ENCODE measurements around the gene TNFRSF11A. TPM values are rescaled to one million over a fixed set of nuclear protein-coding genes. Genes with fewer than 3 reads are reported as not detected.

TNFRSF11A gene
- total RNA-seq, 1 donor from 2014 or later = 3.9 TPM

DNA sequence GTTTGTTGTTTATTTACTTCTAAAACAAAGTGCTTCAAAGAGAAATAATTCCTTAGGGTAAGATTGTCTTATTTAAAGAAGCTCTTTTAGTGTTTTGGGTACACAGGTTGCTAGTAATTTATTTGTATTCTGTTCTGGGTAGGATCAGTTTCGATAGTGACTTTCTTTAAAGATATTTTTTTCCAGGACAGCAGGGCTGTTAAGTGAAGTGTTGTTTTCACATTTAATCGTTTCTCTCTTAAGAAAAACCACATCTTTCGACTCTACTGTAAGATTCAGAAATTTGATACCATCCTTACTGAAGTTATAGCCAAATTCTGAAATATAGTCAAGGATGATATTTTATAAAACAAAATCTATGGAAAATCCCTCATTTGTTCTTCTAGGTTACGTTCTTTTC is 17.8 kb downstream of the TNFRSF11A start:
- H3K4me3 ChIP-seq = no peak overlapping the region
- DNase-seq (ENCODE audit: extremely low spot score in 2 of 2) = no peak
- H3K4me1 ChIP-seq = no peaks in the 10 kb centered on the region
- no peak overlapping the region for H3K27ac ChIP-seq
- H3K9me3 ChIP-seq = no peaks in the 10 kb centered on the region
- TF ChIP-seq, protein P1, sequence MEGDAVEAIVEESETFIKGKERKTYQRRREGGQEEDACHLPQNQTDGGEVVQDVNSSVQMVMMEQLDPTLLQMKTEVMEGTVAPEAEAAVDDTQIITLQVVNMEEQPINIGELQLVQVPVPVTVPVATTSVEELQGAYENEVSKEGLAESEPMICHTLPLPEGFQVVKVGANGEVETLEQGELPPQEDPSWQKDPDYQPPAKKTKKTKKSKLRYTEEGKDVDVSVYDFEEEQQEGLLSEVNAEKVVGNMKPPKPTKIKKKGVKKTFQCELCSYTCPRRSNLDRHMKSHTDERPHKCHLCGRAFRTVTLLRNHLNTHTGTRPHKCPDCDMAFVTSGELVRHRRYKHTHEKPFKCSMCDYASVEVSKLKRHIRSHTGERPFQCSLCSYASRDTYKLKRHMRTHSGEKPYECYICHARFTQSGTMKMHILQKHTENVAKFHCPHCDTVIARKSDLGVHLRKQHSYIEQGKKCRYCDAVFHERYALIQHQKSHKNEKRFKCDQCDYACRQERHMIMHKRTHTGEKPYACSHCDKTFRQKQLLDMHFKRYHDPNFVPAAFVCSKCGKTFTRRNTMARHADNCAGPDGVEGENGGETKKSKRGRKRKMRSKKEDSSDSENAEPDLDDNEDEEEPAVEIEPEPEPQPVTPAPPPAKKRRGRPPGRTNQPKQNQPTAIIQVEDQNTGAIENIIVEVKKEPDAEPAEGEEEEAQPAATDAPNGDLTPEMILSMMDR (IDR thresholded peaks at IDR 0.05) = no peak
- no peak for TF ChIP-seq POLR2A (IDR thresholded peaks at IDR 0.05)
- no peak for TF ChIP-seq POLR2AphosphoS5 (IDR thresholded peaks at IDR 0.05; ENCODE audit: insufficient read depth in 1 of 2, low read depth in 1 of 2)
- H3K36me3 ChIP-seq = no peaks in the 10 kb centered on the region
- no peaks in the 10 kb centered on the region for H3K27me3 ChIP-seq
- intact Hi-C loops (cut with DNase I) = no loop called here

DNA sequence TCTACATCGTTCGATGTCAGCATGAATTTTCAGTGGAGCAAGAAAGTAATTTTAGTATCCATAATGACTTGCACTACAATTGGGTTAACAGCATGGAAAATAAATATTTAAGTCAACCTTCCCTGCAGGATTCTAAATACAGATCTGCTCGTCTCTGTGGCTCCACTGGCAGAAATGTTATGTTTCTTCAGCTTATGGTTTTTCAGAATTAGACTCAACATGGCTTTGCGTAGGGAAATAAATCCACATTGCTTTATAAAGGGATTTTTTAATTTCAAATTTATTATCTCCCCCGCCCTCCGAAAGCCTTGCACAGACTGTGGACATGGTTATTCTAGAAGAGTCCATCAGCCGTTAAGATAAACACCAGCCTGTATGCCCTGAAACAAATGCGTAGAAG is 18.2 kb downstream of the TNFRSF11A start:
- intact Hi-C loops (cut with DNase I) = no loop called here
- no peak overlapping the region for H3K4me3 ChIP-seq

DNA sequence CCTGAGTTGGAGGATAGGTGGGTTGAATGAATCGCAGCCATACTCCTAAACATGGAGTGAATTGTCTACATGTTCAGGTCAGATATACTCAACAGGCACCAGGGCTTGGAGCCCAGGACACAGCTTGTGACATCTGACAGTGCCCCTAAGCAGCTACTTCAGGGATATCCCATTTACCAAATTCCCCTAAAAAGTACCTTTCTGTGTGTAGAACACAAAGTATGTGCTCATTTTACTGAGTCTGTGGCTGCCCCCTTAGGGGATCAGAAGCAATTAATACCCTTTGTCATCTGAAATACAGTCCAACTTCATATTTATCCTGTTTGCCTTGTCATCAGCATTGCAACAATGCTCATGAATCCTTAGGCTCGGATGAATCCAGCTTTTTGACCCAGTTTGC is 20.8 kb downstream of the TNFRSF11A start:
- Histone ChIP-seq H3K4me3 (no peak overlapping the region), H3K36me3 (no peaks in the 10 kb centered on the region), H3K4me1 (no peaks in the 10 kb centered on the region), H3K27ac (no peak overlapping the region), H3K27me3 (no peaks in the 10 kb centered on the region), H3K9me3 (no peaks in the 10 kb centered on the region)
- DNase-seq (ENCODE audit: extremely low spot score in 2 of 2) = no peak
- TF ChIP-seq POLR2A (IDR thresholded peaks at IDR 0.05) = no peak
- TF ChIP-seq, protein P1 (IDR thresholded peaks at IDR 0.05) = no peak
- no peak for TF ChIP-seq POLR2AphosphoS5 (IDR thresholded peaks at IDR 0.05; ENCODE audit: insufficient read depth in 1 of 2, low read depth in 1 of 2)
- intact Hi-C loops (cut with DNase I) = no loop called here

More for the DNA sequence above, 18.2 kb downstream of the TNFRSF11A start:
- Histone ChIP-seq H3K9me3 (no peaks in the 10 kb centered on the region), H3K27me3 (no peaks in the 10 kb centered on the region), H3K27ac (no peak overlapping the region), H3K36me3 (no peaks in the 10 kb centered on the region), H3K4me1 (no peaks in the 10 kb centered on the region)
- TF ChIP-seq POLR2A (IDR thresholded peaks at IDR 0.05) (no peak), POLR2AphosphoS5 (IDR thresholded peaks at IDR 0.05; ENCODE audit: insufficient read depth in 1 of 2, low read depth in 1 of 2) (no peak)
- TF ChIP-seq, protein P1 (IDR thresholded peaks at IDR 0.05) = no peak
- DNase-seq (ENCODE audit: extremely low spot score in 2 of 2) = no peak

DNA sequence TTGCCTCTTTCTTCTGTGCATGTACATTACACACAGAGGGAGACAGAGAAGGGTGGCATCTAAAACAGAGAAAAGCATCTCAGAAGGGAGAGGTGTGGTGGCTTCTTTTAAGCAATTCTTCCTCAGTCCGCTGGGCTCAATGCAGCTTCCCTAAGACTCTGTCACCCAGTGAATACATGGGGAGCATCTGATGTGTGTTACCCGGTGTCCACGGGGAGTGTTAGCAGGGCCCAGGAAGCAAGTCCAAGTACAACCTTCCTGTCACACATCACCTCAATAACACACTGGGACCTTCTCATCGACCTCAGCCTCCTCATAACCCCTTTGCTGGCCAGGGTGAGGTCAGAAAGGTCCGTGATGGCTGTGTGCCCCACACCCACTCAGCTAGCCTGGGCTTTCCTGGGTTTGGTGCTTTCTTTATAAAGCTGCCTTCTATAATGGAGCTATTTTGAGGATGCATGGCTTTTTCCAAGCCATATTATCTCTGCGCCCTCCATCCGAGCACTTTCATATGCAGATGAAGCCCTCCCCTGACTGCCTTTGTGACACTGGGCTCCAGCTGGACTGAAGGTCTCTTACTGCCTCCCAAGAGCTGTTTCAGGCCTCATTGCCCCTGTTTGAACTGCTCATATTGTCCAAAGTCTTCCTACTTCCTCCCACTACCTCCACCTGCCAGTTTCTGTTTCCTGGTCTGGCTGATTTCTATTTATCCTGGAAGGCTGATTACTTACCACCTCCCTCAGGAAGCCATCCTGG is 21.4 kb downstream of the TNFRSF11A start:
- no peaks in the 10 kb centered on the region for H3K27me3 ChIP-seq
- H3K4me3 ChIP-seq = no peak overlapping the region
- no peak for TF ChIP-seq POLR2AphosphoS5 (IDR thresholded peaks at IDR 0.05; ENCODE audit: insufficient read depth in 1 of 2, low read depth in 1 of 2)
- TF ChIP-seq, protein P1 (IDR thresholded peaks at IDR 0.05) = no peak
- no peak for TF ChIP-seq POLR2A (IDR thresholded peaks at IDR 0.05)
- no peaks in the 10 kb centered on the region for H3K36me3 ChIP-seq
- intact Hi-C loops (cut with DNase I) = no loop called here
- DNase-seq (ENCODE audit: extremely low spot score in 2 of 2) = no peak
- H3K27ac ChIP-seq = no peak overlapping the region
- H3K9me3 ChIP-seq = no peaks in the 10 kb centered on the region
- H3K4me1 ChIP-seq = no peaks in the 10 kb centered on the region

DNA sequence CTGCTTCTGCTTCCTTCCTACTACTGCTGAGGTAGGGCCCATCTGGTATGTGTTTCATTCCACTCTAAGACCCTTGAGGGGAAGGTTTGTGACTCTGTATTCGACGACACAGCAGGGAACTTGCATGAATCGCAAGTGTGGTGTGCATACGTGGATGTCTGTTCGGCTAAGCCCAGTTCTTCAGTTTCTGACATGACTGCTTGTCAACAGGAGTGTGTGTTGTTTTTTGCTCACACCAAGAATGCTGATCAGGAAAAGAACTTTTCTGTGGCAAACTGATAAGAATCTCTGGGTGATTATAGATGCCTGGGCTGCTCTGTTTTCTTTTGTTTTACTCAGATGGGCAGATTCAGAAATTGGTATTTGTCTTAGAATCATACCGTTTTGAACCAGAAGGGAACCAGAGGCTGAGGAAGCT is 22.0 kb downstream of the TNFRSF11A start:
- no peaks in the 10 kb centered on the region for H3K36me3 ChIP-seq
- no peaks in the 10 kb centered on the region for H3K27me3 ChIP-seq
- H3K9me3 ChIP-seq = no peaks in the 10 kb centered on the region
- no peak overlapping the region for H3K27ac ChIP-seq
- H3K4me3 ChIP-seq = no peak overlapping the region
- no peak for DNase-seq (ENCODE audit: extremely low spot score in 2 of 2)
- TF ChIP-seq POLR2A (IDR thresholded peaks at IDR 0.05) (no peak), POLR2AphosphoS5 (IDR thresholded peaks at IDR 0.05; ENCODE audit: insufficient read depth in 1 of 2, low read depth in 1 of 2) (no peak)
- TF ChIP-seq, protein P1 (IDR thresholded peaks at IDR 0.05) = no peak
- no peaks in the 10 kb centered on the region for H3K4me1 ChIP-seq
- intact Hi-C loops (cut with DNase I) = no loop called here
